WTC11 (cell line): ENCODE measurements around the gene UPK3A. TPM values are rescaled to one million over a fixed set of nuclear protein-coding genes. Genes with fewer than 3 reads are reported as not detected.

Experiments used
- ATAC-seq: fragments of 200-7000 bp; cut with Tn5 transposase; 2 replicates; pipeline ENCODE4 v1.10.0; 2021; ENCODE audit warnings: mild to moderate bottlenecking, moderate library complexity
- CTCF ChIA-PET: fragments of 300-600 bp; sonication (Branson Sonifier 250); formaldehyde crosslinking; loops from one replicate; lab custom pipeline; 2021; ENCODE audit warnings: antibody characterized with exemption; lab: Charles Lee
- POLR2A ChIA-PET: fragments of 350-600 bp; sonication (Branson Sonifier 250); formaldehyde crosslinking; loops from one replicate; lab custom pipeline; 2021; ENCODE audit warnings: antibody characterized with exemption; lab: Charles Lee
- DNase-seq: peaks from one replicate; pipeline ENCODE4 v3.0.0; 2021; ENCODE audit warnings: low spot score
- H3K27ac Mint-ChIP-seq: 2 replicates; pipeline ENCODE4 v1.8.0; 2021; ENCODE audit warnings: mixed read lengths
- H3K27me3 Mint-ChIP-seq: 2 replicates; pipeline ENCODE4 v1.8.0; 2021; ENCODE audit warnings: low read depth, mild to moderate bottlenecking, moderate library complexity, mixed read lengths
- H3K36me3 Mint-ChIP-seq: 2 replicates; pipeline ENCODE4 v1.8.0; 2021; ENCODE audit warnings: mixed read lengths
- H3K4me1 Mint-ChIP-seq: 2 replicates; pipeline ENCODE4 v1.8.0; 2022; ENCODE audit warnings: mixed read lengths
- H3K4me3 Mint-ChIP-seq: 2 replicates; pipeline ENCODE4 v1.8.0; 2021; ENCODE audit warnings: mild to moderate bottlenecking, moderate library complexity, mixed read lengths
- H3K9me3 Mint-ChIP-seq: 2 replicates; pipeline ENCODE4 v1.8.0; 2021; ENCODE audit warnings: mixed read lengths
- ATF3 ChIP-seq: sonication (generic); formaldehyde crosslinking; conservative IDR thresholded peaks from 2 replicates; pipeline ENCODE4 v1.8.1; 2022; ENCODE audit warnings: mild to moderate bottlenecking, missing genetic modification reagents
- E2F1 ChIP-seq: sonication (generic); formaldehyde crosslinking; IDR thresholded peaks from 2 replicates; pipeline ENCODE4 v1.8.0; 2022; ENCODE audit warnings: mild to moderate bottlenecking, missing genetic modification reagents
- E2F4 ChIP-seq: sonication (generic); formaldehyde crosslinking; IDR thresholded peaks from 2 replicates; pipeline ENCODE4 v1.8.1; 2022; ENCODE audit warnings: low read depth, mild to moderate bottlenecking, moderate library complexity, missing genetic modification reagents, borderline replicate concordance
- E2F5 ChIP-seq: sonication (generic); formaldehyde crosslinking; IDR thresholded peaks from 2 replicates; pipeline ENCODE4 v1.8.1; 2022; ENCODE audit warnings: mild to moderate bottlenecking, moderate library complexity, missing genetic modification reagents
- EMX1 ChIP-seq: fragments of 250-450 bp; sonication (Bioruptor Pico); IDR thresholded peaks from 2 replicates; pipeline ENCODE4 v1.8.0; 2021; ENCODE audit warnings: mild to moderate bottlenecking
- ESRRA ChIP-seq: sonication (generic); formaldehyde crosslinking; IDR thresholded peaks from 2 replicates; pipeline ENCODE4 v1.8.1; 2022; ENCODE audit warnings: mild to moderate bottlenecking, missing genetic modification reagents, borderline replicate concordance
- ETV6 ChIP-seq: sonication (generic); formaldehyde crosslinking; IDR thresholded peaks from 2 replicates; pipeline ENCODE4 v1.8.1; 2022; ENCODE audit warnings: mild to moderate bottlenecking, missing genetic modification reagents
- GRHL2 ChIP-seq: fragments of 250-450 bp; sonication (Bioruptor Pico); IDR thresholded peaks from 2 replicates; pipeline ENCODE4 v1.8.0; 2022; ENCODE audit warnings: mild to moderate bottlenecking, moderate library complexity; ENCODE audit not compliant: insufficient replicate concordance, severe bottlenecking
- HMGA2 ChIP-seq: fragments of 250-450 bp; sonication (Bioruptor Pico); IDR thresholded peaks from 2 replicates; pipeline ENCODE4 v1.4.0; 2021; ENCODE audit warnings: mild to moderate bottlenecking, moderate library complexity
- MLX ChIP-seq: sonication (generic); formaldehyde crosslinking; IDR thresholded peaks from 2 replicates; pipeline ENCODE4 v1.8.1; 2023; ENCODE audit warnings: mild to moderate bottlenecking, missing genetic modification reagents, moderate library complexity
- NFYB ChIP-seq: sonication (generic); formaldehyde crosslinking; conservative IDR thresholded peaks from 2 replicates; pipeline ENCODE4 v1.8.0; 2022; ENCODE audit warnings: low read depth, missing genetic modification reagents
- NR2C2 ChIP-seq: sonication (generic); formaldehyde crosslinking; IDR thresholded peaks from 2 replicates; pipeline ENCODE4 v1.8.0; 2022; ENCODE audit warnings: mild to moderate bottlenecking, missing genetic modification reagents
- OVOL2 ChIP-seq: fragments of 250-450 bp; sonication (Bioruptor Pico); IDR thresholded peaks from 2 replicates; pipeline ENCODE4 v1.9.0; 2021; ENCODE audit warnings: mild to moderate bottlenecking, borderline replicate concordance
- PRDM15 ChIP-seq: sonication (generic); formaldehyde crosslinking; IDR thresholded peaks from 2 replicates; pipeline ENCODE4 v1.8.0; 2022; ENCODE audit warnings: missing genetic modification reagents
- STAT6 ChIP-seq: sonication (generic); formaldehyde crosslinking; conservative IDR thresholded peaks from 2 replicates; pipeline ENCODE4 v1.8.1; 2023; ENCODE audit warnings: mild to moderate bottlenecking, low read depth, missing genetic modification reagents, moderate library complexity
- TCF7 ChIP-seq: sonication (generic); formaldehyde crosslinking; IDR thresholded peaks from 2 replicates; pipeline ENCODE4 v1.8.0; 2022; ENCODE audit warnings: mild to moderate bottlenecking, low read depth, missing genetic modification reagents, moderate library complexity
- ZBTB43 ChIP-seq: sonication (generic); formaldehyde crosslinking; IDR thresholded peaks from 2 replicates; pipeline ENCODE4 v1.8.1; 2023; ENCODE audit warnings: mild to moderate bottlenecking, missing genetic modification reagents
- ZNF263 ChIP-seq: sonication (generic); formaldehyde crosslinking; IDR thresholded peaks from 2 replicates; pipeline ENCODE4 v1.8.1; 2022; ENCODE audit warnings: low read depth, mild to moderate bottlenecking, moderate library complexity, missing genetic modification reagents
- ZNF416 ChIP-seq: fragments of 250-450 bp; sonication (Bioruptor Pico); IDR thresholded peaks from 2 replicates; pipeline ENCODE4 v1.9.0; 2021; ENCODE audit warnings: mild to moderate bottlenecking, inconsistent platforms
- total RNA-seq: library from RNA; stranded (reverse); gene quantifications from 3 replicates; pipeline ENCODE4 v1.2.3, GENCODE V29; 2021

The UPK3A gene
- total RNA-seq, 1 experiment from 2014 or later, result 0.37 TPM

GRCh38 chr22:45262195-45262930, 22.4 kb upstream of the UPK3A start:
- H3K27me3 Mint-ChIP-seq, result peaks cover 25% of the 10 kb centered on the region
- H3K27ac Mint-ChIP-seq, result no peak overlapping the region
- CTCF ChIA-PET, result interaction anchor here (0.9 to 3.1 kb wide), 3 partner anchors 54 to 179 kb away, joined by 3 to 12 read pairs (median 3); no protein-coding TSS in a partner anchor
- no peak for DNase-seq
- peaks cover 3% of the 10 kb centered on the region; the same call in 1 of the 2 replicates for H3K36me3 Mint-ChIP-seq
- POLR2A ChIA-PET, result no interaction called here
- H3K4me3 Mint-ChIP-seq, result no peak overlapping the region
- H3K4me1 Mint-ChIP-seq, result peaks cover 14% of the 10 kb centered on the region
- TF ChIP-seq E2F4 (CRISPR knock-in tag) (no peak), ESRRA (no peak), TCF7 (no peak), ETV6 (CRISPR knock-in tag) (no peak), E2F1 (CRISPR knock-in tag) (no peak), ZNF416 (CRISPR knock-in tag) (no peak), ZBTB43 (CRISPR knock-in tag) (no peak), EMX1 (CRISPR knock-in tag) (no peak), MLX (CRISPR knock-in tag) (no peak), ATF3 (no peak), E2F5 (CRISPR knock-in tag) (no peak), STAT6 (CRISPR knock-in tag) (no peak), NFYB (CRISPR knock-in tag) (no peak), PRDM15 (CRISPR knock-in tag) (no peak), ZNF263 (CRISPR knock-in tag) (no peak), HMGA2 (CRISPR knock-in tag) (no peak), GRHL2 (CRISPR knock-in tag) (no peak), OVOL2 (CRISPR knock-in tag) (no peak), NR2C2 (CRISPR knock-in tag) (no peak; the same call in 1 of the 2 replicates)
- TF ChIP-seq, all 79 proteins: peak for 0
- peaks cover 7% of the 10 kb centered on the region for H3K9me3 Mint-ChIP-seq
- ATAC-seq, result no peak
